COLO668 (cell line): ENCODE results near the gene ZBTB16.

Experiments
- DNase-seq: peaks from one replicate; lab custom pipeline; 2025; ENCODE audit not compliant: unreplicated experiment; lab: John Stamatoyannopoulos, UW

Gene ZBTB16

DNA sequence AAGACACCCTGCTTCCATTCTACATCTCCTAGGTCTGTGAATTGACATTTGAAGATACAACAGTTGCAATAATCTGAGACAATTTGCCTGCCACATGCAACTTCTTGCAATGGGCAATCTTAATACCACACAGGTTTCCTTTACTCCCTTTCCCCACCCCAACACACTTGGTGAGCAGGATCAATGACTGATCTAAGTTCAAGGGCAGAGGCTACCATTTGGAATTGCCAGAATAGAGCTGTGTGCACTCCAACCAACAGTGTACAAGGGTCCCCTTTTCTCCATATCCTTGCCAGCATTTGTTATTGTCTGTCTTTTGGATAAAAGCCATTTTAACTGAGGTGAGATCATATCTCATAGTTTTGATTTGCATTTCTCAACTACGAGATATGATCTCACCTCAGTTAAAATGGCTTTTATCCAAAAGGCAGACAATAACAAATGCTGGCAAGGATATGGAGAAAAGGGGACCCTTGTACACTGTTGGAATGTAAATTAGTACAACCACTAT, 233.7 kb downstream of the ZBTB16 start:
- DNase-seq: no peak

DNA sequence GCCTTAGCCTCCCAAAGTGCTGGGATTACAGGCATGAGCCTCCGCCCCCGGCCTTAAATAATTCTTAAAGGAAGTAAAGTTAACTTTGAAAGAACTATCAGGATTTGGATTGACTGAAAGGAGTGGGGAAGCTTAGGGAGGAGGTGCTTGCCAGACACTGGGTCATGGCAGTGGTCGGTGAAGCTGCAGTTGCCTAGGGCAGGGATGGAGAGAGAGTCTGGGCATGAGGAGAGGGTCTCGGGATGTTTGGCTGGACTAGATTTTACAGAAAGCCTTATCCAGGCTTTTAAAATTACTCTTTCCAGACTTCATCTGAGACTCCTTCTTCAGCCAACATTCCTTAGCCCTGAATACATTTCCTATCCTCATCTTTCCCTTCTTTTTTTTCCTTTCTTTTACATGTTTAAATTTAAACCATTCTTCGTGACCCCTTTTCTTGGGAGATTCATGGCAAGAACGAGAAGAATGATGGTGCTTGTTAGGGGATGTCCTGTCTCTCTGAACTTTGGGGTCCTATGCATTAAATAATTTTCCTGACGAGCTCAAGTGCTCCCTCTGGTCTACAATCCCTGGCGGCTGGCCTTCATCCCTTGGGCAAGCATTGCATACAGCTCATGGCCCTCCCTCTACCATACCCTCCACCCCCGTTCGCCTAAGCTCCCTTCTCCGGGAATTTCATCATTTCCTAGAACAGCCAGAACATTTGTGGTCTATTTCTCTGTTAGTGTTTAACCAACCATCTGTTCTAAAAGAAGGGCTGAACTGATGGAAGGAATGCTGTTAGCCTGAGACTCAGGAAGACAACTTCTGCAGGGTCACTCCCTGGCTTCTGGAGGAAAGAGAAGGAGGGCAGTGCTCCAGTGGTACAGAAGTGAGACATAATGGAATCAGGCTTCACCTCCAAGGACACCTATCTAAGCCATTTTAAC, 236.4 kb downstream of the ZBTB16 start, which contains the start of gene NNMT:
TSS of gene NNMT (plus strand) at position 724 of the 929 bp plus-strand sequence. CDS start at position 882, 158 bp downstream.
- no peak for DNase-seq

DNA sequence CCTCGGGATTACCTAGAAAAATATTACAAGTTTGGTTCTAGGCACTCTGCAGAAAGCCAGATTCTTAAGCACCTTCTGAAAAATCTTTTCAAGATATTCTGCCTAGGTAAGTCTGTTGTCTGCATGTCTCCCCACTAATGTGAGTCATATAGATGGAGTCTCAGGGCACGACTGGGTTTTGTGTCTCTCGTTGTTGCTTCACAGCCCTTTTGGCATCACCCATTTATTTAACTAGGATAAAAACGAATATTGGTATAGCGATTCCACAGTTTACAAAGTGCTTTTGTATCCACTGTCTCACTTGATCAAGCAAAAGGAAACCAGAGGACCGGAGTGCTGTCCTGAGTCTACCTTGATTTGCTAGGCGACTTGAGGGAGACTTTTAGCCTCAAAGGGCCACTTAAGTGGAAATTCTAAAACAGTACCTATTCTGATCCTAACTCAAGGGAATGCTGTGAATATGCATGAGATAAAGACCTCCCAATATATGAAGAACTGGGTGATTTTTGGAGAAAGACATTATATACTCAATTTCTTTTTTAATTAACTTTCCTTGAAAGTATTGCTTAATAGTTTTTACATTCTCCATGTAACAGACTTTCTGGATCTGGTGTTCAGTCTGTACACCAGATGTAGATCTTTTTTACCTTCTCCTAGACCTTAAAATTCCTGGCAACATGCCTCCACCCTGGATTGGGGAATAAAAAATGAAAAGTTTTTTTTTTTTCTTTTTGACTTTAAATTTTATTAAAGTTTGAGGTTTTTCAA, 237.3 kb downstream of the ZBTB16 start:
- DNase-seq: no peak

GRCh38 chr11:114297806-114298709, 238.5 kb downstream of the ZBTB16 start:
- no peak for DNase-seq

GRCh38 chr11:114298710-114299109, 239.2 kb downstream of the ZBTB16 start:
- DNase-seq: no peak
